GM23338 (cell line): ENCODE measurements around the gene PARVB.

Experiments used
- CTCF ChIP-seq, 2 experiments: fragments of 200-600 bp in 1 of 2; sonication (generic) in 1 of 2; conservative IDR thresholded peaks; 2 replicates each; pipeline versions ENCODE4 v1.5.1 to v1.6.1; 2016 to 2017; ENCODE audit warnings: antibody characterized with exemption in 2 of 2, low read depth in 2 of 2, mild to moderate bottlenecking in 2 of 2, moderate library complexity in 1 of 2
- JUNB ChIP-seq: IDR thresholded peaks from one replicate; pipeline ENCODE4 v1.6.1; 2016; ENCODE audit warnings: antibody characterized with exemption; ENCODE audit not compliant: unreplicated experiment
- STAT1 ChIP-seq: IDR thresholded peaks from one replicate; pipeline ENCODE4 v1.6.1; 2016; ENCODE audit warnings: antibody characterized with exemption; ENCODE audit not compliant: unreplicated experiment

GRCh38 chr22:44166498-44167276 is 142.6 kb downstream of the PARVB start:
- TF ChIP-seq JUNB (no peak), CTCF (conservative IDR thresholded peaks at IDR 0.05; ENCODE audit: low read depth in 2 of 2) (no peak), STAT1 (no peak)
